ENCODE data around the gene ZNF160.
"Not testable (repeated sequence)": the region's sequence is repeated elsewhere in the genome, so short reads cannot be mapped to it uniquely, and the experiment has no call there.

The ZNF160 gene

DNA sequence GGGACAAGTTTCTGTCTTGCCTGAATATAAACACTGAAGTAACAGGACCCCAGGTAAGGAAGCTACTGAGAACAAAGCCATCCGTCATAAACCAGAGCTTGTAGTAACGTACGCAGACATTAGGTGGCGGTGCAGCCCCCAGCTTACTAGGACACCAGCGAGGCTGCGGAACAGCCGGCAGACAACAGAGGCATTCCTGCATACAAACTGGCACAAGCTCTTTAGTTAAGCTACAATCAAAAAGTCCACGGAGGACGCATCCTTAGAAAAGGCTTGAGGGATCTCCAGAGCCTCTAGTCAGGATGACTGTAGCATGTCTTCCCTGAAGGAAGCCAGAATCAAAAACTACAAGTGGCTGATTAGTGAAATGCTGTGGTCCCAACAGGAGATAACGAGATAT, 26.2 kb downstream of the ZNF160 start:
- H3K4me3 ChIP-seq (ENCODE audit: low read length), result no peak overlapping the region
- TF ChIP-seq ZNF274 (IDR thresholded peaks at IDR 0.05; ENCODE audit: low read depth, low read length), result no peak

DNA sequence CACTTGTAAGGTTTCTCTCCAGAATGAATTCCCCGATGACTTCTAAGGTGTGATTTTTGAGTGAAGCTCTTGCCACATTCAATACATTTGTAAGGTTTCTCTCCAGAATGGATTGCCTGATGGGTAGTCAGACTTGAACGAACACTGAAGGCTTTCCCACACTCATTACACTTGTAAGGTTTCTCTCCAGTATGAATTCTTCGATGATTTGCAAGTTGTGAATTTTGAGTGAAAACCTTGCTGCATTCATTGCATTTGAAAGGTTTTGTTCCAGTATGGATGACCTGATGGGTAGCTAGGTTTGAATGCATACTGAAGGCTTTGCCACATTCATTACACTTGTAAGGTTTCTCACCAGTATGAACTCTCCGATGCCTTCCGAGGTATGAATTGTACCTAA, 34.4 kb downstream of the ZNF160 start:
- H3K4me3 ChIP-seq (ENCODE audit: low read length), result no peak overlapping the region
- TF ChIP-seq ZNF274 (IDR thresholded peaks at IDR 0.05; ENCODE audit: low read depth, low read length), result no peak

DNA sequence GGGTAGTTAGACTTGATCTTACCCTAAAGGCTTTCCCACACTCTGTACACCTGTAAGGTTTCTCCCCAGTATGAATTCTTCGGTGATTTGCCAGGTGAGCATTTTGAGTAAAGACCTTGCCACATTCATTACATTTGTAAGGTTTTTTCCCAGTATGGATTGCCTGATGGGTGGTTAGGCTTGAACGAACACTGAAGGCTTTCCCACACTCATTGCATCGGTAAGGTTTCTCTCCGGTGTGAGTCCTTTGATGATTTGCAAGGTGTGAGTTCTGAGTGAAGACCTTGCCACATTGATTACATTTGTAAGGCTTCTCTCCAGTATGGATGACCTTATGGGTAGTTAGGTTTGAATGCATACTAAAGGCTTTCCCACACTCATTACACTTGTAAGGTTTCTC, 35.0 kb downstream of the ZNF160 start:
- H3K4me3 ChIP-seq (ENCODE audit: low read length), result no peak overlapping the region
- TF ChIP-seq ZNF274 (IDR thresholded peaks at IDR 0.05; ENCODE audit: low read depth, low read length), result no peak

DNA sequence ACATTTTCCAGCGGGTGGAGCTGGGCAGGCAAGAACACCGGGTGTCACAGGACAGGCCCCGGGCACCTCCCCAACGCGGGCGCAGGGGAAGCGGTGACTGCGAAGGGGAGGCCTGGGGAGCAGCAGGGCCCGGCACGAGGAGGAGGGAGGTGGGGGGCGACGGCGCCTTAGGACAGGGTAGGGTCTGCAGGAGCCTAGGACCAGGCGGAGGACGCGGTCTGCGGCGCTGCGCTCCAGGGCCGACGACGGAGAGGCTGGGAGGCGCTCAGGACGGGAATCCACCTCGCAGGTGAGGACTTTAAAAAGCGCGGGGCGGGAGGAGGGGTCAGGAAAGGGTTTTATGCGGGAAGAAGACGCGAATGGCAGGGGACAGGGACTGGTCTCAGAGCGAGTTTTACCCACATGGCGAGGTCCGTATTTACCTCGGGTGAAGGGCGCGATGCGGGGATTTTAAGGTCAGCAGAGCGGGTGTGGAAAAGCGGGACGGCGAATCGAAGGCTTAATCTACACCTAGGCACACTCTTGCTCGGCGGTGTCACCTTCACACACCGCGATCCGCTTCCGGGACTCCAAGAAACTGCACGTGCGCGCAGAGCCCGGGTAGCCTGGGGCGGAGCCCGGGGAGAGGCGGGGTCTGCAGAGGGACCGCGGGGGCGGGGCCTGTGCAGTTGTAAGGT, 45.2 kb downstream of the ZNF160 start:
- no peak for TF ChIP-seq ZNF274 (IDR thresholded peaks at IDR 0.05; ENCODE audit: low read depth, low read length)
- H3K4me3 ChIP-seq (ENCODE audit: low read length), result no peak overlapping the region; the same call in 1 of the 2 replicates

DNA sequence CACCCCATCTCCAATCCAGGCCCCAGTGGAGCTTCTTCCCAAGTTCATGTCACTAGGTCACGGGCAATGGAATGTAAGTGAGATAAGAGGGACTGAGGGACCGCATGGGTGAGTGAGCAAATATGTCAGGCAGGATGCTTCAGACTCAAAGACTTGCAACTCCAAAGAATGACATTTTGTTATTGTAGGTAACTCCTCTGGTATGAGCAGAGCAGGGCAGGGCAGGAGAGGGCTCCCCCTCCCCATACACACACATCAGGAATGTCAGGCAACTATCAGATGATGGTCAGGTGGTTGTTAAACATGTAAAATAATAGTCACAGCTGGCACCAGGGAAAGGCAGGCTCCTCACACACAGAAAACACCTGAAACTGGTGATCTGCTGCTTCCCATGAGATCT, 48.1 kb downstream of the ZNF160 start:
- no peak overlapping the region for H3K4me3 ChIP-seq (ENCODE audit: low read length)
- TF ChIP-seq ZNF274 (IDR thresholded peaks at IDR 0.05; ENCODE audit: low read depth, low read length), result no peak

DNA sequence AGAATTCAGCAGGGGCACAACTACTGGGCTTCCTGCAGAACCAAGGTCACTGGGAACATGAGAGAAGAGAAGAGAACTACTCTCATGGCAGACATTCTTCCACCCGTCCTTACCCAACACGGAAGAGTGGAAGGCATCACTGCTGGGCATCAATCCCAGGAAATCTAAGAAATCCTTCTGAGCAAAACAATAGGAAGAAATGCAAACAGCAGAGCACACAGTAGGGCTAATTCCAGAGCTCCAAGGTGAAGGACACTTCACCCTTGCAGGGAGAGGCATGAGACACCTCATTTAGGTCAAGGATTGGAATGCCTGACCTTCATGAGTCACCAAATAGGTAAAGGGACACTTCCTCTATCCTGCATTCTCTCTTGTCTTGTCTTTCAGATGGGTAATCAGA, 55.8 kb downstream of the ZNF160 start:
- TF ChIP-seq ZNF274 (IDR thresholded peaks at IDR 0.05; ENCODE audit: low read depth, low read length), result no peak
- H3K4me3 ChIP-seq (ENCODE audit: low read length), result no peak overlapping the region

DNA sequence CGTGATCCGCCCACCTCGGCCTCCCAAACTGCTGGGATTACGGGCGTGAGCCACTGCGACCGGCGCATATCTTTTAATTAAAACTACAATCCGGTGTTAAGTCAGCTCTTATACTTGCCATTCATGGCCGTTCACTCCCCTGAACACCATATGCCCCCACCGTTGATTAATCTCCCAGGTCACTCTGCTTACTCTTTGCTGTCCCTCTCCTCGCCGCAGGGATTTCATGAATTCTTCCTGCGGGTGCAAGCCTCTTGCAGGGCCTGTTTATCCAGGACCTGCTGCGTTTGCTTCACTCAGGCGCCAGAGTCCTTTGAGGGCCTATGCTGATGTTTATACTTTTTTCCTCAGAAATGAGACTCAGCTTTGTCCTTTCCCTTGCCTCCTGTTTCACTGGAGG, 57.7 kb downstream of the ZNF160 start:
- no peak overlapping the region for H3K4me3 ChIP-seq (ENCODE audit: low read length)
- TF ChIP-seq ZNF274 (IDR thresholded peaks at IDR 0.05; ENCODE audit: low read depth, low read length), result no peak

DNA sequence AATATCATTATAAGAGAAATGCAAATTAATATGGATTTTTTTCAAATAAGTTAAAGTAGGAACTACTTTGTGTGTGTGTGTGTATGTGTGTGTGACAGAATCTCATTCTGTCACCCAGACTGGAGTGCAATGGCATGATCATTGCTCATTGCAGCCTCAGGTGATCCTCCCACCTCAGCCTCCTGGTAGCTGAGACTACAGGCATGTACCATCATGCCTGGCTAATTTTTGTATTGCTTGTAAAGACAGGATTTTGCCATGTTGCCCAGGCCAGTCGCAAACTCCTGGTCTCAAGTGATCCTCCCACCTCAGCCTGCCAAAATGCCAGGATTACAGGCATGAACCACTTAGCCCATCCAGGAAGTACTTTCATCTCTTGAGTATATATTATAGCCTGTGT, 61.9 kb downstream of the ZNF160 start:
- no peak for TF ChIP-seq ZNF274 (IDR thresholded peaks at IDR 0.05; ENCODE audit: low read depth, low read length)
- no peak overlapping the region for H3K4me3 ChIP-seq (ENCODE audit: low read length)

DNA sequence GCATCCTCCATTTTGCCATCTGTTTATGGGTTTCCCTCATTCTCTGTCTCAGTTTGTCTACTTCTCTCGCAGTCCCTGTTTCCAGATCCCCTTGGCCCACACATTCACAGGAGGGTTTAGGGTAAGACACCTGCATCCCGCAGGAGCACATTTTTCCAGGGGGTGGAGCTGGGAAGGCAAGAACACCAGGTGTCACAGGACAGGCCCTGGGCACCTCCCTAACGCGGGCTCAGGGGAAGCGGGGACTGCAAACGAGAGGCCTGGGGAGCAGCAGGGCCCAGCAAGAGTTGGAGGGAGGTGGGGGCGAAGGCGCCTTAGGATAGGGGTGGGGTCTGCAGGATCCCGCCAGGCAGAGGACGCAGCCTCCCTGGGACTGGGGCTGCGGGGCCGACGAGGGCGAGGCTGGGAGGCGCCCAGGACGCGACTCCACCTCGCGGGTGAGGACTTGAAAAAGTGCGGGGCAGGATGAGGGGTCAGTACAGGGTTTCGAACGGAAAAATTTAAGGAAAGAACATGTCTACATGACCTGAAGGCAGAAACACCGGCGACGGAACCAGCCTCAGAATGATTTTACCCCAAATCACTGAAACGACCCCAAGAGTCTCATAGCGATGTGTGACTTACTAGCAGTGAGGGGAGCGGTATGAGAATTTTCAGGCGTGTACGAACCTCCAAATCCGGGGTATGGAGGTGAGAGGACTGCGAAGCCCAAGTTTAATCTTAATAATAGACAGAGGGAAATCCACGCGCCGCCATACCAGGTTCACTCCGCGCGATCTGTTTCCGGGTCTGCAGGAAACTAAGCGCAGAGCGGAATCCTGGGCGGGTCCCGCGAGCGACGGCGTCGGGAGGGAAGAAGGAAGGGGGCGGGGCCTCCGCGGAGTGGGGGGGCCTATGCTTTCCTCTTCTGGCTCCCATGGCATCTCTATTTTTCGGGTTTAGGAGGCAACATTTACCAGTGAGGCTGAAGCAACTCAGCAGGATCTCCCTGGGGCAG, 65.8 kb downstream of the ZNF160 start:
- no peak for TF ChIP-seq ZNF274 (IDR thresholded peaks at IDR 0.05; ENCODE audit: low read depth, low read length)
- no peak overlapping the region for H3K4me3 ChIP-seq (ENCODE audit: low read length)

DNA sequence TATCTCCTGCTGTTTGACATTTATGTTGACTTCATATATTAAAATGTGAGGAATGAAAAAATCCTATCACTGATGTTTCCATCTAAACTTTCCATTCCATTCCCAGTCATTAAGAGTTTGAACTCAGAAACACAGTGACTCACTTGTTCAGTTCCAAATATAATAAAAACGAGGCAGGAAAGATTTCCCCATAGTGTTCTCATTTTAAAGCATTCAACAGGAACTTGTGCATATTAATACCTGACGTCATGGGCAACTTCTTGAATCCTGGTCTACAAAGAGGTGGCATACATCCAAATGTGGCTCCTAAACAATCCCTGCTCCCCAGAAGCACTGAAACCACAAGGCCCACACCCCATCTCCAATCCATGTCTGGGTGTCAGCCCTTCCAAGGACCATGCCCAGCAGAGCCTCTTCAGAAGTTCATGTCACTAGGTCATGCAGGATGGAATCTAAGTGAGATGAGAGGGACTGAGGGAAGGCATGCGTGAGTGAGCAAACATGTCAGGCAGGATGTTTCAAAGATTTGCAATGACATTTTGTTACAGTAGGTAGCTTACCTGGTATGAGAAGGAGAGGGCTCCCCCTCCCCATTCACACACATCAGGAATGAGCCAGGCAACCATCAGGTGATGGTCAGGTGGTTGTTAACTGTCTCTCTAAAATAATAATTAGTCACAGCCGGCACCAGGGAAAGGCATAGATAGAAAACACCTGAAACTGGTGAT, 68.1 kb downstream of the ZNF160 start:
- H3K4me3 ChIP-seq (ENCODE audit: low read length), result no peak overlapping the region
- no peak for TF ChIP-seq ZNF274 (IDR thresholded peaks at IDR 0.05; ENCODE audit: low read depth, low read length)

DNA sequence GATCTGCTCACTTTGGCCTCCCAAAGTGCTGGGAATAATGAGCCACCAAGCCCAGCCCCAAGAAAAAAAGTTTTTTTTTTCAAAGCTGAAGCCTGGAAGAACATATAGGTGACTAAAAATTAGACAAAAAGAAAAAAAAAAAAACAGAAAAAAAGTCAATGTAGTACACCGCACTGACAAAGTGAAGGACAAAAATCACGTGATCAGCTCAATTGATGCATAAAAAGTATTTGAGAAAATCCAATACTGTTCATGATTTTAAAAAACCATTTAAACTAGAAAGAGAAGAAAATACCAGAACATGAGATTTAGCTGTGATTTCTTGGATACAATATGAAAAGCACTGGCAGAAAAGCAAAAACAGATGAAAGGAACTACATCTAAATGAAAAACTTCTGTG, 69.2 kb downstream of the ZNF160 start:
- no peak for TF ChIP-seq ZNF274 (IDR thresholded peaks at IDR 0.05; ENCODE audit: low read depth, low read length)
- H3K4me3 ChIP-seq (ENCODE audit: low read length), result no peak overlapping the region

DNA sequence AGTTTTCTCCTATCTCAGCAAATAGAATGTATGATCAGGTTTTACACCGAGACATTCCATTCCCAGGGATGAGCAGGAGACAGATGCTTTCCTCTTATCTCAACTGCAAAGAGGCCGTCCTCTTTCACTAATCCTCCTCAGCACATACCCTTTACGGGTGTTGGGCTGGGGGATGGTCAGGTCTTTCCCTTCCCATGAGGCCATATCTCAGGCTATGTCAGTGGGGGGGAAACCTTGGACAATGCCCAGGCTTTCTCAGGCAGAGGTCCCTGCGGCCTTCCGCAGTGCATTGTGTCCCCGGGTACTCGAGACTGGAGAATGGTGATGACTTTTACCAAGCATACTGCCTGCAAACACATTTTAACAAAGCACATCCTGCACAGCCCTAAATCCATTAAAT, 74.9 kb downstream of the ZNF160 start:
- H3K4me3 ChIP-seq (ENCODE audit: low read length), result not testable (repeated sequence)

DNA sequence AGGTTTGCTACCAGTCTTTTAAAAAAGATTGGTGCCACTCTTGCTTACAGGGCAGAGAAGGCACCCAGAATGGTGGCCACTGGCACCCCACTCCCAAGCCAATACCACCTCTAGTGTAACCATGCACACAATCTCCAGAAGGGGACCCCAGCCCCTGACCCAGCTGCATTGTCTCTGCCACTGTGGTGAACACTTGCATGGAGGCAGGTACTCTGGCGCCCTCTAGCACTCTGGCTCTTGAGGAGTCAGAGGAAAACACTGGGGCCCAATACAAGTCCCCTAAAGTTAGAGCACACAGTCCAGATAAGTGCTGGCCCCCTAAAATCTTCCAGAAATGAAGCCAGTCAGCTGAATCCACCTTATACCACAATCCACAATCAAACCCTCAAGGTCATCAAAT, 83.5 kb downstream of the ZNF160 start:
- TF ChIP-seq ZNF274 (IDR thresholded peaks at IDR 0.05; ENCODE audit: low read depth, low read length), result no peak
- no peak overlapping the region for H3K4me3 ChIP-seq (ENCODE audit: low read length)

All from GM08714 (cell line).